HCT116 (cell line): Measurements from ENCODE around the gene ST7. TPM values are rescaled to one million over a fixed set of nuclear protein-coding genes. Genes with fewer than 3 reads are reported as not detected.

Experiments
- ATAC-seq: fragments of 200-7000 bp; cut with Tn5 transposase; 2 replicates; pipeline ENCODE4 v1.9.1; 2020; ENCODE audit warnings: mild to moderate bottlenecking, moderate library complexity
- BruUV-seq: library from RNA; stranded (reverse); fragments of 400-500 nt; replicated peaks from 2 replicates; lab custom pipeline; 2021; lab: Mats Ljungman, UMichigan
- CTCF ChIA-PET: fragments of 300-600 bp; sonication (Branson Sonifier 250); formaldehyde crosslinking; loops from one replicate; lab custom pipeline; 2021; ENCODE audit warnings: antibody characterized with exemption; lab: Charles Lee
- POLR2A ChIA-PET: fragments of 300-600, 350-600 bp; sonication (Branson Sonifier 250); formaldehyde crosslinking; loops from one replicate; lab custom pipeline; 2021; ENCODE audit warnings: antibody characterized with exemption; lab: Charles Lee
- RAD21 ChIA-PET, 2 experiments: fragments of 300-600 bp; sonication (Branson Sonifier 250); formaldehyde crosslinking; loops; one replicate each; lab custom pipeline; 2023; ENCODE audit warnings: low total read pairs in 2 of 2; ENCODE audit not compliant: uncharacterized antibody in 2 of 2, unreplicated experiment in 2 of 2, low non-redundant PET in 1 of 2; lab: Charles Lee
- DNase-seq: peaks from one replicate; pipeline ENCODE4 v3.0.0-alpha.2; 2010; ENCODE audit warnings: low read depth, low spot score
- H2AFZ ChIP-seq: fragments of 200-600 bp; shearing (Covaris generic), sonication (generic); 2 replicates; pipeline ENCODE4 v1.6.1; 2017; ENCODE audit warnings: low read depth, mixed run types, mixed read lengths, antibody characterized with exemption, low read length; ENCODE audit not compliant: poor library complexity, severe bottlenecking
- H3K27ac ChIP-seq: 2 replicates; pipeline ENCODE4 v1.5.1; 2012; ENCODE audit warnings: low read depth, low read length
- H3K27me3 ChIP-seq: fragments of 200-600 bp; sonication (generic); 2 replicates; pipeline ENCODE4 v1.6.1; 2016; ENCODE audit warnings: mixed run types, low read length, mixed read lengths; ENCODE audit not compliant: insufficient read depth
- H3K36me3 ChIP-seq, 2 experiments: fragments of 200-500 bp in 1 of 2; fragments of 200-600 bp in 1 of 2; sonication (Bioruptor generic) in 1 of 2; sonication (generic) in 1 of 2; 2 replicates each; pipeline versions ENCODE4 v1.5.1 to v1.6.1; 2014 to 2016; ENCODE audit warnings: low read length in 2 of 2, inconsistent platforms in 1 of 2, mixed read lengths in 1 of 2, mixed run types in 1 of 2; ENCODE audit not compliant: insufficient read depth in 2 of 2, control insufficient read depth in 1 of 2
- H3K4me1 ChIP-seq, 2 experiments: fragments of 200-600 bp in 1 of 2; sonication (generic) in 1 of 2; 2 replicates each; pipeline versions ENCODE4 v1.5.1 to v1.6.1; 2012 to 2017; ENCODE audit warnings: low read length in 2 of 2, inconsistent platforms in 1 of 2, mild to moderate bottlenecking in 1 of 2, mixed read lengths in 1 of 2, mixed run types in 1 of 2, moderate library complexity in 1 of 2; ENCODE audit not compliant: insufficient read depth in 2 of 2, control insufficient read depth in 1 of 2
- H3K4me2 ChIP-seq: fragments of 200-600 bp; sonication (generic); 2 replicates; pipeline ENCODE4 v1.6.1; 2017; ENCODE audit warnings: mixed run types, low read length, mixed read lengths
- H3K4me3 ChIP-seq, 2 experiments: fragments of 200-600 bp in 1 of 2; sonication (generic) in 1 of 2; replicated peaks in 1 of 2; 2 replicates each; pipeline ENCODE4 v1.5.1; 2011 to 2016; ENCODE audit warnings: low read length in 2 of 2, control low read depth in 1 of 2, low read depth in 1 of 2, mild to moderate bottlenecking in 1 of 2, mixed read lengths in 1 of 2, mixed run types in 1 of 2
- H3K79me2 ChIP-seq: fragments of 200-600 bp; sonication (generic); 2 replicates; pipeline ENCODE4 v1.6.1; 2017; ENCODE audit warnings: mild to moderate bottlenecking, mixed run types, low read length, moderate library complexity, mixed read lengths; ENCODE audit not compliant: insufficient read depth
- H3K9ac ChIP-seq: fragments of 200-600 bp; sonication (generic); 2 replicates; pipeline ENCODE4 v1.6.1; 2016; ENCODE audit warnings: low read length, mixed read lengths
- H3K9me2 ChIP-seq: fragments of 200-600 bp; sonication (generic), shearing (Covaris generic); 2 replicates; pipeline ENCODE4 v1.6.1; 2017; ENCODE audit warnings: mixed run types, mild to moderate bottlenecking, moderate library complexity; ENCODE audit not compliant: insufficient read depth
- H3K9me3 ChIP-seq, 2 experiments: fragments of 200-500 bp in 1 of 2; fragments of 200-600 bp in 1 of 2; sonication (Bioruptor generic) in 1 of 2; sonication (generic) in 1 of 2; 2 replicates each; pipeline ENCODE4 v1.6.1; 2014 to 2017; ENCODE audit warnings: low read length in 2 of 2, mixed read lengths in 2 of 2, inconsistent platforms in 1 of 2, low read depth in 1 of 2, mild to moderate bottlenecking in 1 of 2, mixed run types in 1 of 2, moderate library complexity in 1 of 2; ENCODE audit not compliant: control insufficient read depth in 1 of 2, insufficient read depth in 1 of 2
- H4K20me1 ChIP-seq: fragments of 200-600 bp; sonication (generic), shearing (Covaris generic); 2 replicates; pipeline ENCODE4 v1.6.1; 2017; ENCODE audit warnings: mixed run types, mild to moderate bottlenecking, moderate library complexity; ENCODE audit not compliant: insufficient read depth
- CBX3 ChIP-seq: IDR thresholded peaks from 2 replicates; pipeline ENCODE4 v1.6.1; 2012; ENCODE audit warnings: low read depth
- CEBPB ChIP-seq: IDR thresholded peaks from 2 replicates; pipeline ENCODE4 v1.6.1; 2012; ENCODE audit warnings: low read depth
- ELF1 ChIP-seq: IDR thresholded peaks from 2 replicates; pipeline ENCODE4 v1.6.1; 2012; ENCODE audit warnings: low read depth, borderline replicate concordance
- EZH2 ChIP-seq: fragments of 200-600 bp; sonication (generic); IDR thresholded peaks from 2 replicates; pipeline ENCODE4 v1.6.1; 2017; ENCODE audit warnings: antibody characterized with exemption, mixed run types
- EZH2phosphoT487 ChIP-seq: fragments of 200-600 bp; IDR thresholded peaks from 2 replicates; pipeline ENCODE4 v1.6.1; 2018; ENCODE audit warnings: antibody characterized with exemption, borderline replicate concordance
- FOSL1 ChIP-seq: IDR thresholded peaks from 2 replicates; pipeline ENCODE4 v1.6.1; 2012; ENCODE audit warnings: low read depth
- JUND ChIP-seq: IDR thresholded peaks from 2 replicates; pipeline ENCODE4 v1.6.1; 2012
- POLR2AphosphoS5 ChIP-seq: IDR thresholded peaks from 2 replicates; pipeline ENCODE4 v1.6.1; 2011; ENCODE audit warnings: mild to moderate bottlenecking, low read depth, low read length, moderate library complexity
- SIN3A ChIP-seq: IDR thresholded peaks from 2 replicates; pipeline ENCODE4 v1.6.1; 2012; ENCODE audit warnings: low read depth
- SP1 ChIP-seq: IDR thresholded peaks from 2 replicates; pipeline ENCODE4 v1.6.1; 2012; ENCODE audit warnings: low read depth
- TCF7L2 ChIP-seq: IDR thresholded peaks from 2 replicates; pipeline ENCODE4 v1.7.0; 2011; ENCODE audit warnings: borderline replicate concordance, inconsistent platforms; ENCODE audit not compliant: insufficient read depth, insufficient read length; ENCODE audit errors: extremely low read depth
- YY1 ChIP-seq: IDR thresholded peaks from 2 replicates; pipeline ENCODE4 v1.6.1; 2011; ENCODE audit warnings: low read length, low read depth, moderate library complexity, mild to moderate bottlenecking; ENCODE audit not compliant: insufficient replicate concordance; ENCODE audit errors: extremely low read depth
- ZBTB33 ChIP-seq: IDR thresholded peaks from 2 replicates; pipeline ENCODE4 v1.6.1; 2011; ENCODE audit warnings: mild to moderate bottlenecking, low read length, moderate library complexity; ENCODE audit not compliant: insufficient replicate concordance; ENCODE audit errors: extremely low read depth
- intact Hi-C: fragments of 100-400 bp; cut with micrococcal nuclease; formaldehyde crosslinking; loops from 2 replicates; pipeline ENCODE4 v1.10.0; 2022
- total RNA-seq: library from RNA; stranded (reverse); gene quantifications from one replicate; pipeline ENCODE4 v1.2.1, GENCODE V29; 2021; ENCODE audit not compliant: unreplicated experiment
- TF ChIP-seq, protein P1 (sequence below), 3 experiments: fragments of 200-600 bp in 1 of 3; sonication (generic) in 1 of 3; IDR thresholded peaks in 2 of 3; conservative IDR thresholded peaks in 1 of 3; 2 replicates each; pipeline ENCODE4 v1.5.1; 2012 to 2017; ENCODE audit warnings: low read depth in 2 of 3, low read length in 2 of 3, antibody characterized with exemption in 1 of 3, borderline replicate concordance in 1 of 3, control low read depth in 1 of 3, mild to moderate bottlenecking in 1 of 3, mixed read lengths in 1 of 3, mixed run types in 1 of 3, moderate library complexity in 1 of 3; ENCODE audit not compliant: insufficient read depth in 1 of 3
- TF ChIP-seq, protein P2 (sequence below): IDR thresholded peaks from 2 replicates; pipeline ENCODE4 v1.6.1; 2012
- TF ChIP-seq, protein P3 (sequence below): IDR thresholded peaks from 2 replicates; pipeline ENCODE4 v1.6.1; 2012

Gene ST7
- total RNA-seq, 1 experiment from 2014 or later: 12.6 TPM

GRCh38 chr7:117009705-117010361, 56.5 kb downstream of the ST7 start:
- no peaks in the 10 kb centered on the region for H3K9me2 ChIP-seq
- BruUV-seq: no TSS peak
- no peak overlapping the region for H3K4me3 ChIP-seq
- RAD21 ChIA-PET: no interaction called here
- no peak overlapping the region for H3K9ac ChIP-seq
- no peak overlapping the region for H2AFZ ChIP-seq
- ATAC-seq: no peak
- H3K4me2 ChIP-seq: no peak overlapping the region
- TF ChIP-seq FOSL1 (no peak), SP1 (no peak), EZH2phosphoT487 (no peak), POLR2AphosphoS5 (no peak), TCF7L2 (no peak), SIN3A (no peak), YY1 (no peak), JUND (no peak), ELF1 (no peak), CEBPB (no peak), CBX3 (no peak), ZBTB33 (no peak), EZH2 (no peak)
- TF ChIP-seq, protein P1, sequence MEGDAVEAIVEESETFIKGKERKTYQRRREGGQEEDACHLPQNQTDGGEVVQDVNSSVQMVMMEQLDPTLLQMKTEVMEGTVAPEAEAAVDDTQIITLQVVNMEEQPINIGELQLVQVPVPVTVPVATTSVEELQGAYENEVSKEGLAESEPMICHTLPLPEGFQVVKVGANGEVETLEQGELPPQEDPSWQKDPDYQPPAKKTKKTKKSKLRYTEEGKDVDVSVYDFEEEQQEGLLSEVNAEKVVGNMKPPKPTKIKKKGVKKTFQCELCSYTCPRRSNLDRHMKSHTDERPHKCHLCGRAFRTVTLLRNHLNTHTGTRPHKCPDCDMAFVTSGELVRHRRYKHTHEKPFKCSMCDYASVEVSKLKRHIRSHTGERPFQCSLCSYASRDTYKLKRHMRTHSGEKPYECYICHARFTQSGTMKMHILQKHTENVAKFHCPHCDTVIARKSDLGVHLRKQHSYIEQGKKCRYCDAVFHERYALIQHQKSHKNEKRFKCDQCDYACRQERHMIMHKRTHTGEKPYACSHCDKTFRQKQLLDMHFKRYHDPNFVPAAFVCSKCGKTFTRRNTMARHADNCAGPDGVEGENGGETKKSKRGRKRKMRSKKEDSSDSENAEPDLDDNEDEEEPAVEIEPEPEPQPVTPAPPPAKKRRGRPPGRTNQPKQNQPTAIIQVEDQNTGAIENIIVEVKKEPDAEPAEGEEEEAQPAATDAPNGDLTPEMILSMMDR (IDR thresholded peaks at IDR 0.05 in 2 of 3, conservative IDR thresholded peaks at IDR 0.05 in 1 of 3; ENCODE audit: borderline replicate concordance in 1 of 3, insufficient read depth in 1 of 3, low read depth in 2 of 3, low read length in 2 of 3): no peak
- TF ChIP-seq, protein P2, sequence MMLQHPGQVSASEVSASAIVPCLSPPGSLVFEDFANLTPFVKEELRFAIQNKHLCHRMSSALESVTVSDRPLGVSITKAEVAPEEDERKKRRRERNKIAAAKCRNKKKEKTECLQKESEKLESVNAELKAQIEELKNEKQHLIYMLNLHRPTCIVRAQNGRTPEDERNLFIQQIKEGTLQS: no peak
- TF ChIP-seq, protein P3, sequence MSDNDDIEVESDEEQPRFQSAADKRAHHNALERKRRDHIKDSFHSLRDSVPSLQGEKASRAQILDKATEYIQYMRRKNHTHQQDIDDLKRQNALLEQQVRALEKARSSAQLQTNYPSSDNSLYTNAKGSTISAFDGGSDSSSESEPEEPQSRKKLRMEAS: no peak
- TF ChIP-seq, all 23 proteins: peak for 0
- H3K79me2 ChIP-seq: no peaks in the 10 kb centered on the region
- no peaks in the 10 kb centered on the region for H3K9me3 ChIP-seq
- no peaks in the 10 kb centered on the region for H3K4me1 ChIP-seq
- ChIA-PET CTCF (interaction anchor here (1.2 to 4.8 kb wide), 3 partner anchors 21 to 25 kb away, joined by 4 to 18 read pairs (median 5); no protein-coding TSS in a partner anchor), POLR2A (no interaction called here)
- no peak overlapping the region for H3K27ac ChIP-seq
- no peaks in the 10 kb centered on the region for H4K20me1 ChIP-seq
- no peak for DNase-seq
- no peaks in the 10 kb centered on the region for H3K36me3 ChIP-seq
- intact Hi-C loops: no loop called here
- no peaks in the 10 kb centered on the region for H3K27me3 ChIP-seq
